Calu3 (cell line): Measurements from ENCODE around the gene RAB10. TPM values are rescaled to one million over a fixed set of nuclear protein-coding genes. Genes with fewer than 3 reads are reported as not detected.
"Not testable (repeated sequence)": the region's sequence is repeated elsewhere in the genome, so short reads cannot be mapped to it uniquely, and the experiment has no call there.

Experiments
- BruUV-seq: library from RNA; stranded (reverse); fragments of 400-500 nt; replicated peaks from 2 replicates; lab custom pipeline; 2021; lab: Mats Ljungman, UMichigan
- CTCF ChIA-PET: fragments of 300-600 bp; sonication (Branson Sonifier 250); formaldehyde crosslinking; loops from one replicate; lab custom pipeline; 2022; ENCODE audit warnings: antibody characterized with exemption; lab: Charles Lee
- DNase-seq: peaks from one replicate; pipeline ENCODE4 v3.0.0; 2022
- H3K27ac Mint-ChIP-seq: one replicate; pipeline ENCODE4 v1.8.0; 2022; ENCODE audit warnings: mixed read lengths; ENCODE audit not compliant: unreplicated experiment
- H3K27me3 Mint-ChIP-seq: one replicate; pipeline ENCODE4 v1.8.0; 2022; ENCODE audit warnings: mixed read lengths; ENCODE audit not compliant: unreplicated experiment
- H3K36me3 Mint-ChIP-seq: one replicate; pipeline ENCODE4 v1.8.0; 2022; ENCODE audit warnings: mild to moderate bottlenecking, moderate library complexity, mixed read lengths; ENCODE audit not compliant: insufficient read depth, unreplicated experiment
- H3K4me1 Mint-ChIP-seq: one replicate; pipeline ENCODE4 v1.8.0; 2022; ENCODE audit warnings: mild to moderate bottlenecking, low read depth, mixed read lengths; ENCODE audit not compliant: unreplicated experiment
- H3K4me3 Mint-ChIP-seq: one replicate; pipeline ENCODE4 v1.8.0; 2022; ENCODE audit warnings: mild to moderate bottlenecking, low read depth, moderate library complexity, mixed read lengths; ENCODE audit not compliant: unreplicated experiment
- H3K9me3 Mint-ChIP-seq: one replicate; pipeline ENCODE4 v1.8.0; 2022; ENCODE audit warnings: low read depth, mixed read lengths; ENCODE audit not compliant: unreplicated experiment
- intact Hi-C: fragments of 100-400 bp; cut with micrococcal nuclease; formaldehyde crosslinking; loops from one replicate; pipeline ENCODE4 v1.10.0; 2022; ENCODE audit not compliant: unreplicated experiment
- total RNA-seq: library from RNA; stranded (reverse); gene quantifications from 2 replicates; pipeline ENCODE4 v1.2.3, GENCODE V29; 2022
- TF ChIP-seq, protein P1 (sequence below): fragments of 200-600 bp; IDR thresholded peaks from one replicate; pipeline ENCODE4 v1.8.0; 2022; ENCODE audit warnings: antibody characterized with exemption; ENCODE audit not compliant: unreplicated experiment

The RAB10 gene
- total RNA-seq, 1 experiment from 2014 or later: 149 TPM

DNA sequence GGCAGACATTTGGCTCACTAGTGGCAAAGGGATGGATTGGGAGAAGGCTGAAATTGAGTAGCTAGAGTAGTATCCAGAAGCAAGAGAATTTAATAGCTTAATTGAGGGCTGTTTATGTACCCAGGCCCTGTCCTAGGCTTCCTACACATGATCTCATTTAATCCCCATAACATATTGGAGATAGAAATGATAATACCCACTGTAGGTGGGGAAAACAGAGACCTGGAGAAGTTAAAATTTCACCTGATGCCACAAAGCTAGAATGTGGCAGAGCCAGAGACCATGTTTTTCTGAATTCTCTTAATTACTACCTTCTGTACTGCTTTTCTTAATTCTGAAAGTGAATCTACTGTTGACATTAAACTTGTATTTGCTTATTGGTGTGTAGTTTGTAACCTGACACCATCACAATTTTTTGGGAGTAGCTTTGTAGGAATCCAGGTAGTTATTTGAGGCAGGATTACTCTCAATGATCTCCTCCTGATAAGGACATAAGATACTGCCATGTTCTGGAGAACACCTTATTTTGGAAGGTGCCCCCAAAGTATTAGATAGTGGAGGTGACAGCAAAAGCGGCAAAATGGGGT, 42.2 kb downstream of the RAB10 start:
- H3K36me3 Mint-ChIP-seq: peaks cover 14% of the 10 kb centered on the region
- peaks cover 49% of the 10 kb centered on the region for H3K4me1 Mint-ChIP-seq
- peak overlapping the region; percentile 25 for H3K27ac Mint-ChIP-seq
- no TSS peak for BruUV-seq
- CTCF ChIA-PET: interaction anchor here (1.0 kb wide), 1 partner anchor 12 kb away, joined by 3 read pairs; no protein-coding TSS in a partner anchor
- intact Hi-C loops: no loop called here
- TF ChIP-seq, protein P1, sequence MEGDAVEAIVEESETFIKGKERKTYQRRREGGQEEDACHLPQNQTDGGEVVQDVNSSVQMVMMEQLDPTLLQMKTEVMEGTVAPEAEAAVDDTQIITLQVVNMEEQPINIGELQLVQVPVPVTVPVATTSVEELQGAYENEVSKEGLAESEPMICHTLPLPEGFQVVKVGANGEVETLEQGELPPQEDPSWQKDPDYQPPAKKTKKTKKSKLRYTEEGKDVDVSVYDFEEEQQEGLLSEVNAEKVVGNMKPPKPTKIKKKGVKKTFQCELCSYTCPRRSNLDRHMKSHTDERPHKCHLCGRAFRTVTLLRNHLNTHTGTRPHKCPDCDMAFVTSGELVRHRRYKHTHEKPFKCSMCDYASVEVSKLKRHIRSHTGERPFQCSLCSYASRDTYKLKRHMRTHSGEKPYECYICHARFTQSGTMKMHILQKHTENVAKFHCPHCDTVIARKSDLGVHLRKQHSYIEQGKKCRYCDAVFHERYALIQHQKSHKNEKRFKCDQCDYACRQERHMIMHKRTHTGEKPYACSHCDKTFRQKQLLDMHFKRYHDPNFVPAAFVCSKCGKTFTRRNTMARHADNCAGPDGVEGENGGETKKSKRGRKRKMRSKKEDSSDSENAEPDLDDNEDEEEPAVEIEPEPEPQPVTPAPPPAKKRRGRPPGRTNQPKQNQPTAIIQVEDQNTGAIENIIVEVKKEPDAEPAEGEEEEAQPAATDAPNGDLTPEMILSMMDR: no peak
- H3K9me3 Mint-ChIP-seq: peaks cover 2% of the 10 kb centered on the region
- DNase-seq: no peak
- no peak overlapping the region for H3K4me3 Mint-ChIP-seq
- no peaks in the 10 kb centered on the region for H3K27me3 Mint-ChIP-seq

DNA sequence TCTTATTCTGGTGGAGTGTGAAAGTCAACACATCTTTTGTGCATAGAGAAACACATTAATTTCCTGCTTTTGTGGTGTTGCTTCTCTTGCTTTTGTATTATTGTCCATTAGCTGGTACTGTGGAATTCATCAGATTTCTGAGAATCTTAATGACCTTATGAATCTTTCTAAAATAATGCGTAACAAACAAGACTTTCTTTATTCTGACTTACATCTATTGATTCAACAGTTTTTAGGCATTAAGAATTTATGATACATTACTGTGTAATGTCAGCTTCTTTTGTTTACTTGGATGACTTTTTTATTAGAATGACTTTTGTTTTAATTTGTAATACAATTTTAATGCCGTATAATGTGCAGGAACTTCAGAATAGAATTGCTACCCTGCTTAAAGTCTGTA, 43.4 kb downstream of the RAB10 start:
- no peak overlapping the region for H3K27ac Mint-ChIP-seq
- DNase-seq: no peak
- H3K27me3 Mint-ChIP-seq: no peaks in the 10 kb centered on the region
- peaks cover 49% of the 10 kb centered on the region for H3K4me1 Mint-ChIP-seq
- no TSS peak for BruUV-seq
- peaks cover 17% of the 10 kb centered on the region for H3K36me3 Mint-ChIP-seq
- H3K9me3 Mint-ChIP-seq: peaks cover 3% of the 10 kb centered on the region
- intact Hi-C loops: no loop called here
- CTCF ChIA-PET: no interaction called here
- H3K4me3 Mint-ChIP-seq: no peak overlapping the region
- TF ChIP-seq, protein P1: no peak

DNA sequence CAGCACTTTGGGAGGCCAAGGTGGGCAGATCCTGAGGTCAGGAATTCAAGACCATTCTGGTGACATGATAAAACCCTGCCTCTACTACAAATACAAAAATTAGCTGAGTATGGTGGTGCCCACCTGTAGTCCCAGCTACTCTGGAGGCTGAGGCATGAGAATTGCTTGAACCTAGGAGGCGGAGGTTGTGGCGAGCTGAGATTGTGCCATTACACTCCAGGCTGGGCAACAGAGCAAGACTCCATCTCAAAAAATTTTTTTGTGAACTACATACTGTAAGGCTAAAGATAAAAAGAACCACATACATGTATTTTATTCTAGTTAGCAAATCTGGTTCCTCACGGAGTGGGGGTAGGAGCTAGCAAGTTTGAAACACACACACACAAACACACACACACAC, 45.1 kb downstream of the RAB10 start:
- Mint-ChIP-seq H3K4me3 (no peak overlapping the region), H3K4me1 (peaks cover 39% of the 10 kb centered on the region), H3K36me3 (peaks cover 18% of the 10 kb centered on the region), H3K9me3 (peaks cover 4% of the 10 kb centered on the region), H3K27me3 (no peaks in the 10 kb centered on the region), H3K27ac (no peak overlapping the region)
- CTCF ChIA-PET: no interaction called here
- intact Hi-C loops: no loop called here
- DNase-seq: no peak
- no TSS peak for BruUV-seq
- TF ChIP-seq, protein P1: no peak

GRCh38 chr2:26080356-26080755, 46.5 kb downstream of the RAB10 start:
- no peak overlapping the region for H3K4me3 Mint-ChIP-seq
- no TSS peak for BruUV-seq
- peaks cover 30% of the 10 kb centered on the region for H3K4me1 Mint-ChIP-seq
- intact Hi-C loops: no loop called here
- H3K27ac Mint-ChIP-seq: no peak overlapping the region
- peaks cover 7% of the 10 kb centered on the region for H3K9me3 Mint-ChIP-seq
- peaks cover 26% of the 10 kb centered on the region for H3K36me3 Mint-ChIP-seq
- no peak for DNase-seq
- TF ChIP-seq, protein P1: no peak
- CTCF ChIA-PET: no interaction called here
- no peaks in the 10 kb centered on the region for H3K27me3 Mint-ChIP-seq

DNA sequence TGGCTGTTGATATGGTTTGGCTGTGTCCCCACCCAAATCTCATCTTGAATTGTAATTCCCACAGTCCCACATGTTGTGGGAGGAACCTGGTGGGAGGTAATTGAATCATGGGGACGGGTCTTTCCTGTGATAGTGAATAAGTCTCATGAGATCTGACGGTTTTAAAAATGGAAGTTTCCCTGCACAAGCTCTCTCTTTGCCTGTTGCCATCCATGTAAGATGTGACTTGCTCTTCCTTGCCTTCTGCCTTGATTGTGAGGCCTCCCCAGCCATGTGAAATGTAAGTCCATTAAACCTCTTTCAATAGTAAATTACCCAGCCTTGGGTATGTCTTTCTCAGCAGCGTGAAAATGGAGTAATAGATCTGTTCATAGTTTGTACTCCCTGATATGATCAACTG, 47.0 kb downstream of the RAB10 start:
- BruUV-seq, DNase-seq, CTCF ChIA-PET, H3K27me3 Mint-ChIP-seq, H3K9me3 Mint-ChIP-seq, H3K27ac Mint-ChIP-seq, intact Hi-C loops: not testable (repeated sequence)
- peak overlapping the region; percentile 51 for H3K4me3 Mint-ChIP-seq
- H3K4me1 Mint-ChIP-seq: peaks cover 25% of the 10 kb centered on the region
- peaks cover 28% of the 10 kb centered on the region for H3K36me3 Mint-ChIP-seq
